ENCODE data around the gene DNAH14. TPM values are rescaled to one million over a fixed set of nuclear protein-coding genes. Genes with fewer than 3 reads are reported as not detected.

DNAH14 gene
- total and polyA plus RNA-seq, 2 donors (not counting 3 experiments of a cell fraction or from before 2014, with no cell fraction given) = 1.5 to 7.1 TPM

DNA sequence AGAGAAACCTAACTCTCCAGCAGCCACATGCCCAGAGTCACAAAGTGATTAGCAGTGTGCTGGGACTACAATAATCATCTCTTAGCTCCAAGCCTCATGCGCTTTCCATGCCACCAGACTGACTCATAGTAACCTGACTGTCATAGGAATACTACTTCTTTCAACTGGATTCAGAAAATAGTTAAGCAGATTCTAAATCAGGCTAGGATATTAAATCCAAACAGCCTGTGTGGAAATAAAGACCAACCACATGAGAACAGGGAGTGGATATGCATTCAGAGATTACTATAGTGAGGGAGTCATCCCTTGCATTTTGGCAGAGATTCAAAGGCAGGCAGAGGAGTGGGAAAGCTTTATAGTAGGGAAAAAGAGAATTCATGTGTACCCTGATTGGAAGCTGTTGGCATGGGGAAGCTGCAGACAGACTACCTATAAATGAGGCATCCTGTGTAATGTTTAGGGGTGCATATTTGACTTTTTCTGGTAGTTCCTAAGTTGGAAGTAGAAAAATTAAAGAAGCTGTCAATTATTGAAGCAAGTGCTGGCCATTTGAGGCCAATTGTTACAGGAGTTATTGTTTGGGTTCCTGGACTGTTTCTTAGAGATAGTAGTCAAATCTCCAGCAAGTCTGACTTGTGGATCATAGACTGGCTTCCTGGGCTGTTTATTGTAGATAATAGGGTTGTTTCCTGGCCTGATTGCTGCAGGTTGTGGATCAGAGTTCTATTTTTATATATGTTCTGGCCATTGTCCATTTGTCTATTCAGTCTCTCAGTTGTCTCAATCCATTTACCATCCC is 31.7 kb upstream of the DNAH14 start:
- Histone ChIP-seq H3K4me2 (ENCODE audit: insufficient read depth, low read length) (no peak overlapping the region), H4K20me1 (replicated peaks; ENCODE audit: control insufficient read depth, extremely low read depth, insufficient read depth, low read length) (no peaks in the 10 kb centered on the region), H3K9ac (replicated peaks; ENCODE audit: extremely low read depth, insufficient read depth, low read length) (no peak overlapping the region), H3K27me3 (ENCODE audit: control insufficient read depth in 2 of 2, insufficient read depth in 2 of 2, low read length in 2 of 2) (peaks cover 0 to 2% of the 10 kb centered on the region in 2 experiments), H3K4me3 (replicated peaks in 1 of 3; ENCODE audit: insufficient read depth in 1 of 3, low read depth in 1 of 3, low read length in 3 of 3) (no peak overlapping the region), H3K9me1 (replicated peaks; ENCODE audit: control insufficient read depth, extremely low read depth, insufficient read depth, low read length) (no peaks in the 10 kb centered on the region), H3K27ac (ENCODE audit: insufficient read depth, low read depth, low read length) (no peak overlapping the region), H3K9me3 (replicated peaks; ENCODE audit: control insufficient read depth, insufficient read depth, low read length) (no peaks in the 10 kb centered on the region), H3K36me3 (ENCODE audit: control insufficient read depth in 2 of 2, extremely low read depth in 1 of 2, insufficient read depth in 2 of 2, low read length in 2 of 2) (no peaks in the 10 kb centered on the region), H3K4me1 (ENCODE audit: control insufficient read depth, extremely low read depth, insufficient read depth, low read length) (no peaks in the 10 kb centered on the region), H3K79me2 (ENCODE audit: control insufficient read depth, insufficient read depth, low read length) (no peaks in the 10 kb centered on the region), H2AFZ (ENCODE audit: low read depth, low read length) (no peak overlapping the region)
- CTCF ChIA-PET = no interaction called here
- intact Hi-C loops (cut with micrococcal nuclease) (no loop called here), dilution Hi-C loops (cut with MboI; ENCODE audit: extremely low pct_ligation_motif_present, low sequenced_read_pairs) (no loop called here)
- TF ChIP-seq POLR2A (IDR thresholded peaks at IDR 0.05; ENCODE audit: low read depth, low read length) = no peak
- TF ChIP-seq EZH2 (IDR thresholded peaks at IDR 0.05; ENCODE audit: borderline replicate concordance, low read depth, low read length, severe bottlenecking) = no peak
- no peak for TF ChIP-seq JUN (IDR thresholded peaks at IDR 0.05; ENCODE audit: borderline replicate concordance, insufficient read depth, insufficient read length, low read depth)
- TF ChIP-seq, protein P1, sequence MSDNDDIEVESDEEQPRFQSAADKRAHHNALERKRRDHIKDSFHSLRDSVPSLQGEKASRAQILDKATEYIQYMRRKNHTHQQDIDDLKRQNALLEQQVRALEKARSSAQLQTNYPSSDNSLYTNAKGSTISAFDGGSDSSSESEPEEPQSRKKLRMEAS (IDR thresholded peaks at IDR 0.05; ENCODE audit: insufficient read depth, insufficient read length) = no peak
- TF ChIP-seq, protein P2, sequence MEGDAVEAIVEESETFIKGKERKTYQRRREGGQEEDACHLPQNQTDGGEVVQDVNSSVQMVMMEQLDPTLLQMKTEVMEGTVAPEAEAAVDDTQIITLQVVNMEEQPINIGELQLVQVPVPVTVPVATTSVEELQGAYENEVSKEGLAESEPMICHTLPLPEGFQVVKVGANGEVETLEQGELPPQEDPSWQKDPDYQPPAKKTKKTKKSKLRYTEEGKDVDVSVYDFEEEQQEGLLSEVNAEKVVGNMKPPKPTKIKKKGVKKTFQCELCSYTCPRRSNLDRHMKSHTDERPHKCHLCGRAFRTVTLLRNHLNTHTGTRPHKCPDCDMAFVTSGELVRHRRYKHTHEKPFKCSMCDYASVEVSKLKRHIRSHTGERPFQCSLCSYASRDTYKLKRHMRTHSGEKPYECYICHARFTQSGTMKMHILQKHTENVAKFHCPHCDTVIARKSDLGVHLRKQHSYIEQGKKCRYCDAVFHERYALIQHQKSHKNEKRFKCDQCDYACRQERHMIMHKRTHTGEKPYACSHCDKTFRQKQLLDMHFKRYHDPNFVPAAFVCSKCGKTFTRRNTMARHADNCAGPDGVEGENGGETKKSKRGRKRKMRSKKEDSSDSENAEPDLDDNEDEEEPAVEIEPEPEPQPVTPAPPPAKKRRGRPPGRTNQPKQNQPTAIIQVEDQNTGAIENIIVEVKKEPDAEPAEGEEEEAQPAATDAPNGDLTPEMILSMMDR (IDR thresholded peaks at IDR 0.05; ENCODE audit: extremely low read depth in 1 of 2, insufficient read depth in 1 of 2, low read depth in 1 of 2, low read length in 2 of 2) = no peak
- no peak for TF ChIP-seq FOS (IDR thresholded peaks at IDR 0.05; ENCODE audit: borderline replicate concordance, insufficient read depth, low read length)
- TF ChIP-seq MYC (IDR thresholded peaks at IDR 0.05; ENCODE audit: low read depth, low read length) = no peak
- TF ChIP-seq GATA2 (IDR thresholded peaks at IDR 0.05; ENCODE audit: insufficient read depth, insufficient read length, low read depth, low read length) = no peak
- TF ChIP-seq POLR2AphosphoS5 (IDR thresholded peaks at IDR 0.05; ENCODE audit: insufficient read depth, low read depth, low read length) = no peak
- no TSS peak for BruUV-seq (replicated peaks)
- POLR2A ChIA-PET = no interaction called here
- FAIRE-seq (no peak), DNase-seq (ENCODE audit: low read depth, low spot score) (no peak)

Measured in endothelial cell of umbilical vein (primary cell).